Subcutaneous abdominal adipose tissue (tissue), 5 donors: Measurements from ENCODE around the gene NGFR.

Experiments
- H3K27ac ChIP-seq: one replicate; pipeline ENCODE4 v1.7.0; 2013; ENCODE audit warnings: low read depth, mild to moderate bottlenecking, inconsistent platforms, low read length, moderate library complexity
- H3K27me3 ChIP-seq, 5 donors: one replicate each; pipeline ENCODE4 v1.7.0; 2013; ENCODE audit warnings: low read length in 5 of 5, inconsistent platforms in 1 of 5; ENCODE audit not compliant: control insufficient read depth in 5 of 5, insufficient read depth in 4 of 5
- H3K36me3 ChIP-seq, 5 donors: one replicate each; pipeline ENCODE4 v1.7.0; 2013; ENCODE audit warnings: low read length in 5 of 5; ENCODE audit not compliant: control insufficient read depth in 5 of 5, insufficient read depth in 5 of 5
- H3K4me1 ChIP-seq, 5 donors: one replicate each; pipeline ENCODE4 v1.7.0; 2013; ENCODE audit warnings: low read length in 5 of 5, mild to moderate bottlenecking in 3 of 5, moderate library complexity in 1 of 5; ENCODE audit not compliant: control insufficient read depth in 5 of 5, insufficient read depth in 5 of 5
- H3K4me3 ChIP-seq, 5 donors: one replicate each; pipeline ENCODE4 v1.7.0; 2013; ENCODE audit warnings: low read length in 5 of 5, low read depth in 1 of 5
- H3K9ac ChIP-seq, 5 donors: one replicate each; pipeline ENCODE4 v1.7.0; 2013; ENCODE audit warnings: low read length in 5 of 5, mild to moderate bottlenecking in 4 of 5, moderate library complexity in 3 of 5
- H3K9me3 ChIP-seq, 5 donors: one replicate each; pipeline ENCODE4 v1.7.0; 2013; ENCODE audit warnings: low read length in 5 of 5; ENCODE audit not compliant: control insufficient read depth in 5 of 5
- donor health status: healthy.
- donor health status: healthy.
- donor health status: healthy.
- donor health status: healthy.
- donor health status: healthy.

Gene NGFR

GRCh38 chr17:49504369-49504768 is 9.3 kb downstream of the NGFR start:
- no peak overlapping the region for H3K4me3 ChIP-seq
- no peaks in the 10 kb centered on the region for H3K36me3 ChIP-seq
- H3K27me3 ChIP-seq = peaks cover 18 to 57% (median 49%) of the 10 kb centered on the region in 5 donors
- no peaks in the 10 kb centered on the region for H3K4me1 ChIP-seq
- H3K9ac ChIP-seq = no peak overlapping the region
- H3K27ac ChIP-seq = no peak overlapping the region
- no peaks in the 10 kb centered on the region for H3K9me3 ChIP-seq

GRCh38 chr17:49505854-49506253 is 10.8 kb downstream of the NGFR start:
- Histone ChIP-seq H3K4me3 (no peak overlapping the region), H3K27ac (no peak overlapping the region), H3K9me3 (no peaks in the 10 kb centered on the region), H3K9ac (no peak overlapping the region), H3K36me3 (no peaks in the 10 kb centered on the region), H3K4me1 (no peaks in the 10 kb centered on the region), H3K27me3 (peaks cover 16 to 57% (median 51%) of the 10 kb centered on the region in 5 donors)

- H3K27me3 ChIP-seq = peaks cover 12 to 53% (median 47%) of the 10 kb centered on the region in 5 donors
- H3K9ac ChIP-seq = no peak overlapping the region
- H3K9me3 ChIP-seq = no peaks in the 10 kb centered on the region
Observed at GRCh38 chr17:49506282-49506681, 11.2 kb downstream of the NGFR start.

GRCh38 chr17:49508061-49508865 is 13.2 kb downstream of the NGFR start:
- H3K27ac ChIP-seq = no peak overlapping the region
- no peak overlapping the region for H3K9ac ChIP-seq
- no peaks in the 10 kb centered on the region for H3K36me3 ChIP-seq
- peaks cover 12 to 48% (median 38%) of the 10 kb centered on the region in 5 donors for H3K27me3 ChIP-seq
- H3K4me1 ChIP-seq = no peaks in the 10 kb centered on the region
- H3K9me3 ChIP-seq = no peaks in the 10 kb centered on the region
- H3K4me3 ChIP-seq = no peak overlapping the region

More at GRCh38 chr17:49506282-49506681, 11.2 kb downstream of the NGFR start:
- Histone ChIP-seq H3K4me3 (no peak overlapping the region), H3K36me3 (no peaks in the 10 kb centered on the region), H3K27ac (no peak overlapping the region), H3K4me1 (no peaks in the 10 kb centered on the region)

GRCh38 chr17:49508866-49509587 is 13.9 kb downstream of the NGFR start:
- H3K9me3 ChIP-seq = no peaks in the 10 kb centered on the region
- H3K4me3 ChIP-seq = no peak overlapping the region
- no peak overlapping the region for H3K27ac ChIP-seq
- H3K4me1 ChIP-seq = peaks cover under 1 to 6% (median 4%) of the 10 kb centered on the region in 5 donors
- H3K27me3 ChIP-seq = peaks cover 12 to 48% (median 34%) of the 10 kb centered on the region in 5 donors
- no peak overlapping the region for H3K9ac ChIP-seq
- H3K36me3 ChIP-seq = no peaks in the 10 kb centered on the region

GRCh38 chr17:49509588-49509917 is 14.5 kb downstream of the NGFR start:
- Histone ChIP-seq H3K27me3 (peaks cover 12 to 48% (median 34%) of the 10 kb centered on the region in 5 donors), H3K4me3 (no peak overlapping the region), H3K9me3 (no peaks in the 10 kb centered on the region), H3K27ac (no peak overlapping the region), H3K9ac (no peak overlapping the region), H3K4me1 (peaks cover 2 to 11% (median 9%) of the 10 kb centered on the region in 5 donors), H3K36me3 (no peaks in the 10 kb centered on the region)

GRCh38 chr17:49510059-49510719 is 15.1 kb downstream of the NGFR start:
- Histone ChIP-seq H3K27me3 (peaks cover 12 to 48% (median 34%) of the 10 kb centered on the region in 5 donors), H3K36me3 (no peaks in the 10 kb centered on the region), H3K27ac (no peak overlapping the region), H3K4me3 (no peak overlapping the region), H3K9me3 (no peaks in the 10 kb centered on the region), H3K9ac (no peak overlapping the region), H3K4me1 (peaks cover 4 to 17% (median 15%) of the 10 kb centered on the region in 5 donors)

GRCh38 chr17:49510720-49511110 is 15.6 kb downstream of the NGFR start:
- Histone ChIP-seq H3K9ac (no peak overlapping the region), H3K27me3 (peaks cover 12 to 44% (median 33%) of the 10 kb centered on the region in 5 donors), H3K27ac (no peak overlapping the region), H3K4me3 (no peak overlapping the region), H3K9me3 (no peaks in the 10 kb centered on the region), H3K4me1 (peaks cover 7 to 23% (median 20%) of the 10 kb centered on the region in 5 donors), H3K36me3 (no peaks in the 10 kb centered on the region)

GRCh38 chr17:49511810-49512209 is 16.7 kb downstream of the NGFR start:
- Histone ChIP-seq H3K27me3 (peaks cover 12 to 36% (median 29%) of the 10 kb centered on the region in 5 donors), H3K9me3 (no peaks in the 10 kb centered on the region), H3K36me3 (no peaks in the 10 kb centered on the region)

More at GRCh38 chr17:49511810-49512209, 16.7 kb downstream of the NGFR start:
- Histone ChIP-seq H3K4me1 (peaks cover 7 to 29% (median 29%) of the 10 kb centered on the region in 5 donors), H3K4me3 (no peak overlapping the region), H3K27ac (no peak overlapping the region), H3K9ac (no peak overlapping the region)
